Activated gamma-delta T cell (primary cell): Measurements from ENCODE around the gene STK4.

Experiments used
- DNase-seq: peaks from one replicate; lab custom pipeline; 2025; lab: John Stamatoyannopoulos, UW

STK4 gene

DNA sequence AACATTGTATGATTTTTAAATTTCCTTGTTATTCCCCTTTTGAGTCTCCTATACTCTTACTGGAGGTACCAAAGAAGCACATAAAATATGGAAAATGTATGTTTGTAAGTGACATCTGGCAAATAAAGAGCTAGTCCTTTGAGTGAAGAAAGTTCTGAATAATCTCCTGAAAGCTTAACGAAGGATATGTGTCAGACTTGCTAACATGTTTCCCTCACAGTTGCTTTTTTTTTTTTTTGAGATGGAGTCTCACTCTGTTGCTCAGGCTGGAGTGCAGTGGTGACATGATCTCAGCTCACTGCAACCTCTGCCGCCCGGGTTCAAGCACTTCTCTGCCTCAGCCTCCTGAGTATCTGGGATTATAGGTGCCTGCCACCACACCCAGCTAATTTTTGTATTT lies 63.6 kb downstream of the STK4 start:
- no peak for DNase-seq

DNA sequence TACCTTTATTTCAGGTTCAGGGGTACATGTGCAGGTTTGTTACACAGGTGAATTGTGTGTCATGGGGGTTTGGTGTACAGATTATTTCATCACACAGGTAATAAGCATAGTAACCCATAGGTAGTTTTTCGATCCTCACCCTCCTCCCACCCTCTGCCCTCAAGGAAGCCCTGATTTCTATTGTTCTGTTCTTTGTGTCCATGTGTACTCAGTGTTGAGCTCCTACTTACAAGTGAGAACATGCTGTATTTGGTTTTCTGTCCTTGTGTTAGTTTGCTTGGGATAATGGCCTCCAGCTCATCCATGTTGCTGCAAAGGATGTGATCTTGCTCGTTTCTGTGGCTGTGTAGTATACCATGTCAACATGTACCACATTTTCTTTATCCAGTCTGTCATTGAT lies 66.0 kb downstream of the STK4 start:
- DNase-seq = no peak

DNA sequence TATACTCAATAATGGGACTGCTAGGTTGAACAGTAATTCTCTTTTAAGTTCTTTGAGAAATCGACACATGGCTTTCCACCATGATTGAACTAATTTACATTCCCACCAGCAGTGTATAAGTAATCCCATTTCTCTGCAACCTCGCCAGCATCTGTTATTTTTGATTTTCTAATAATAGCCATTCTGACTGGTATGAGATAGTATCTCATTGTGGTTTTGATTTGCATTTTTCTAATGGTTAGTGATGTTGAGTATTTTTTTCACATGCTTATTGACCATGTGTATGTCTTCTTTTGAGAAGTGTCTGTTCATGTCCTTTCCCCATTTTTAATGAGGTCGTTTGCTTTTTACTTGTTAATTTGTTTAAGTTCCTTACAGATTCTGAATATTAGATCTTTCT lies 66.5 kb downstream of the STK4 start:
- DNase-seq = no peak

DNA sequence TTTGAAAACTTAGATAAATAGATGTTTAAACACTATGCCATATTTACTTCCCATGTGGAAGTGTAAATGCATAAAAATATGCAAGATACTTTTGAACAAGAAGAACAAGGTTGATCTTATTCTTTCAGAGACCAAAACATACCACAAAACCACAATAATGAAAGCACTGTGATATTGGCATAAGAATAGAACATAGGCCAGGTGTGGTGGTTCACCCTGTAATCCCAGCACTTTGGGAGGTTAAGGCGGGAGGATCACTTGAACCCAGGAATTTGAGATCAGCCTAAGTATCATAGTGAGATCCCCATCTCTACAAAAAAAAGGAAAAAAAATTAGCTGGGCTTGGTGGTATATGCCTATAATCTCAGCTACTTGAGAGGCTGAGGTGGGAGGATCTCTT lies 68.1 kb downstream of the STK4 start:
- no peak for DNase-seq

DNA sequence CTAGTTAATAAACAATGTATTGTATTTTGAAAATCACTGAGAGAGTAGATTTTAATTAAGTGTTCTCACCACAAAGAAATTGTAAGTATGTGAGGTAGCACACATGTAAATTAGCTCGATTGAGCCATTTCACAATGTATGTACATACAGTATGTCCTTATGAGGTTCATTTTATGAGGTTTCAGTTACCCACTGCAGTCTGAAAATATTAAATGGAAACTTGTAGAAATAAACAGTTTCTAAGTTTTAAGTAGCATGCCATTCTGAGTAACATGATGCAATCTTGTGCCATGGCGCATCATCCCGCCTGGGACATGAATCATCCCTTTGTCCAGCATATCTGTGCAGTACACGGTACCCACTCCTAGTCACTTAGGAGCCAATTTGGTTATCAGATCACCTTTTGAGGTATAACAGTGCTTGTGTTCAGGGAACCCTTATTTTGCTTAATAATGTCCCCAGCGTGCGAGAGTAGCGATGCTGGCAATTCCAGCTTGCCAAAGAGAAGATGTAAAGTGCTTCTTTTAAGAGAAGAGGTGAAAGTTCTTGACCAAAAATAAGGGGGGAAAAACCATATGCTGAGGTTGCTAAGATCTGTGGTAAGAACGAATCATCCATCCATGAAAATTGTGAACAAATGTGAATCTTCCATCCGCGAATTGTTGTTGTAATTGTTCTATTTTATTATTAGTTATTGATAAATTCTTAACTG lies 69.9 kb downstream of the STK4 start:
- no peak for DNase-seq

DNA sequence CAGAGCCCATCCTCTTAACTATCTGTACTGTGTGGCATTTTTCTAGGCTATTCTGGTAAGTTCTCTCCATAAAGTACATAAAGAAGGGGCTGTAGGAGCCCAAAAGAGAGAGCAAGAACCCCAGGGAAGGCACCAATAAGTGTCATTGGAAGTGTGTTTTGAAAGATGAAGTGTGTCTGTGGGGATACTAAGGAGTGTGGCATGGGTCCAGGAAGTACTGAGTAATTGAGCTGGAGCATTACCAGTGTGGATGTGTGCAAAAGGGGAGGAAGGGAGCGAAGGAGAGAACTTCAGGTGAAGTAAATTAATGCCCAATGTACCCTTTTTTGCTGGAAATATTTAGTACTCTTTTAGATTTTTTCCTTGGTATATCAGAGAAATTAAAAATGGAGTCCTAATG lies 70.7 kb downstream of the STK4 start:
- DNase-seq = no peak

DNA sequence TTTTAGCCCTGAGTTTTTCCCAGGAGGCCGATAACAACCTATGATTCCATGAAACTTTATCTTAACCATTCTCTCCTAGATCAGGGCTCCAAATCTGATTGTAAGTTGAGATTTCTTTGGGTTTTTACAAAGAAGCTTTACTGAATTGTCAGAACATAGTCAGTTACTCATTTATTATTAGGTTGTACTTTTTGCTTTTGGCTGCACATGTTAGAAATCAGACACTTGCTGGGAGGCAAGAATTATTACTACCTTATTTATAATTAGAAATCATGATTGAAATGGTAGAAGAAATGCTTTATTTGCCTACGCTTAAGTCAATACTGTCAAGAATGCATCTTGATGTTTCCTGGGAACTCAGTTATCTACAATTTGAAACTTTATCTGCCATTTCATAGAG lies 71.3 kb downstream of the STK4 start:
- no peak for DNase-seq

DNA sequence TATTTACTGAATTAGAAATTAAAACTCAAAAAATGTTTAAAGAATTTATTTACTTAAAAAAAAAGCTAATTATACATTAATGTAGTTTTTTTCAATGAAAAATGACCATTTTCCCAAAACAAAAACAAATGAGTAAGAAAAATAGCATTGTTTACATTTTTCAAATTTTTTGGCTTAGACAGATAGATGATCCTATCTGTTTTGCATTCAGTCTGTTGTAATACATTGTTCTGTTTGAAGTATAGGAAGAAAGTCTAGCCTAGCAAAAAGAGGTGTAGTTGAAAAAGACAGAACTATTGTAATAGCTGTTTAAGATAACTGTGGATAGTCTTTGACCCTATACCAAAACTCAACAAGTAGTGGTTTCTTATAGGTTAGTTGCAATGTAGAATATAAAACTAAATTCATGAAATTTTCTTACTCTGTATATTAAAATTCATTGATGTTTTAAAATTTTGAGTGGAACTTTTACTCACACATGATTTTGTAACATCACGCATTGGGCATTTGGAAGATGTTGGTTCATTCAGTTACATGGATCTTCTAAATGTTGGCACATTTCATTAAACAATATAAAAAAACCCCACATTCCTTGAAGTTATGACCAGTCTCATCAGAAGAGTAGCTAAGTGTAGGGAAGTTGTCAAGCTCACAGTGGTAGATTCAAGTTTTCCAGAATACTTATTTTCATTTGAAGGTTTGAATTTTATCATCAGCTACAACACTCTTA lies 72.6 kb downstream of the STK4 start:
- no peak for DNase-seq

DNA sequence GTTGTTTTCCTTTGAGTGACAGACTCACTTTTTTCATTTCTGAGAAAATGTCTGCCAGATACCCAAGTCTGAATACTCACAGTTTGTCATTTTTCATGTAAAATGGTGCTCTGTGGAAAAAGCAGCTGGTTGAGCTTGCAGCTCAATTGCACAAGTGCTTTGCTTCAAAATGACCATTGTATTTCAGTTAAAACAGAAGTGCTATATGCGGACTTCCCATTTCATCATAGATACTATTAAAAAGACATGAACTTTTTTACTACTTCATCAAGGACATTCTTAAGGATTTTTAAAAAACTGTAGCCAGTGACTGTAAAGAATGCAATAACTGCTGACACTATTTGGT lies 73.1 kb downstream of the STK4 start:
- no peak for DNase-seq

DNA sequence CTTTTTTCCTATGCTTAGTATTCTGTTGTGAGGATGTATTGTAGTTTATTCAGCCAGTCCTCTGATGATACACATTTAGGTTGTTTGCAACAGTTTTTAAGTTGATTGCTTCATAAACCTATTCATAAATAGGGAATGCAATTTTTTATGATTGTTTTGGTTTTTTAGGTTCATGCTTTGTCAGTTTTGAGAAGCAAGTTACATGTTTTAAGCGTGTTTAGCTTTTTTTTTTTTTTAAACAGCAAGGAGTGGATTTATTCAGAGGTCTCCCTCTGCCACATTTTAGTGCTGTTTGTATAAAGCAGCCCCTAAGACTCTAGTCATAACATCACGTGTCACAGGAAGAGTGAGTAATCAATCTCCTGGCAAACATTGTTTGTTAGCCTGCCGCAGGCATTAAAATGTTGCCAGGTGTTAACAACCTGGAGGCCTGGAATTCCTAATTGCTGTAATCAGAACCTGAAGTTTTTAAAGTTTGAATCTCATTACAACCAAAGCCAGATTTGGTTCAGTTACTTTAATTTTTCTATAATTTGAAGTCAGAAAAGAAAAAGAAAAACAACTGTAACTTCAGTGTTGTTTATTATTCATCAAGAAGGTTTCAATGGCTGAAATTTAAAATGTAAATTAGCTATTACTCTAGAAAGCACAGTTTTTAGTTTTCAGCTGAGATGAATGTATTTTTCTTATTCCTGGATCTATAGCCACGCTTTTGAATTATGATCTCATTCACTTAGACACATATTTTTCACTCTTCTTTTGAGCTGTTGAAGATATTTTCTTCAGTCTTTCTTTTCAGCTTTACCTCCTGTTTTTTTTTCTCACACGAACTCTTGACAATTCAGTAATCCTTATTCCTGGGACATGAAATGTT lies 75.4 kb downstream of the STK4 start:
- no peak for DNase-seq

DNA sequence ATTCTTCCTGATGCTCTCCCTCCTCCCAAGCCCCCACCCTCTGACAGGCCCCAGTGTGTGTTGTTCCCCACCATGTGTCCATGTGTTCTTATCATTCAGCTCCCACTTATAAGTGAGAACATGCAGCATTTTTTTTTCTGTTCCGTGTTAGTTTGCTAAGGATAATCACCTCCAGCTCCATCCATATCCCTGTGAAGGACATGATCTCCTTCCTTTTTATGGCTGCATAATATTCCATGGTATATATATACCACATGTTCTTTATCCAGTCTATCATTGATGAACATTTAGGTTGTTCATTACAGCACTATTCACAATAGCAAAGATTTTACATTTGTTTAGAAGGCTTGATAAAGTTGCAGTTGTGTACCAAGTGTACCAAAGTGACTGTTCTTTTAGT lies 76.7 kb downstream of the STK4 start:
- DNase-seq = no peak

DNA sequence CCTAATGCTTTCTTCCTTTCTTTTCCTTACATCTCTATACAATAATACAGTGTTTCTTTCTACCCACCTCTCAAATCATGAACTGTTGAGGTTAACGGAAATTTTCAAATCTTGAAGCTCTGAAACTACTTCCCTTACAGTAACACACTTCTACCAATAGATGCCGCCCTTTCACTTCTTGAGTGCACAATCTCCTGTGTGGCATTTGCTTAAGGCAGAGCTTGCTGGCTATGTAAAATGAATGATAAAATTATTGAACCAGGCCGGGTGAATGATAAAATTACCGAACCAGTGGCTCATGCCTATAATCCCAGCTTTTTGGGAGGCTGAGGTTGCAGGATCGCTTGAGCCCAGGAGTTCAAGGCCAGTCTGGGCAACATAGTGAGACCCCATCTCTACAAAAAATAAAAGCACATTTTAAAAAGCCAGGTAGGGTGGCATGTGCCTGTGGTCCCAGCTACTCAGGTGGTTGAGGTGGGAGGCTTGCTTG lies 77.8 kb downstream of the STK4 start:
- DNase-seq = no peak

DNA sequence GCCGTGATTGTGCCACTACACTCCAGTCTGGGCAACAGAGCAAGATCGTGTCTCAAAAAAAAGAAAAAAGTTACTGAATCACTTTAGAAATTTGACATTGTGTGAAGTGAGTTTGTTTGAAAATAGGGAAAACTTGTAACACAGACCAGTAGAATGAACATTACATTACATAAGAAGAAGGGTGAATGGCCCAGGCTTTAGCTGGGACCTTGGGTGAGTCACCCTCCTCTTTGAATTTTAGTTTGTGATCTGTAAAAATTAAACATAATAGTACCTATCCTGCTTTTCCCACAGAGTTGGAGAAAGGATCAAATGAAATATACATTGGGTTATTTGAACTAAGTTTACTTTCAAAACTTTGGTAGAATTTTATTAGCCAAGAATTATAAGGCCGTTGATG lies 78.3 kb downstream of the STK4 start:
- no peak for DNase-seq

DNA sequence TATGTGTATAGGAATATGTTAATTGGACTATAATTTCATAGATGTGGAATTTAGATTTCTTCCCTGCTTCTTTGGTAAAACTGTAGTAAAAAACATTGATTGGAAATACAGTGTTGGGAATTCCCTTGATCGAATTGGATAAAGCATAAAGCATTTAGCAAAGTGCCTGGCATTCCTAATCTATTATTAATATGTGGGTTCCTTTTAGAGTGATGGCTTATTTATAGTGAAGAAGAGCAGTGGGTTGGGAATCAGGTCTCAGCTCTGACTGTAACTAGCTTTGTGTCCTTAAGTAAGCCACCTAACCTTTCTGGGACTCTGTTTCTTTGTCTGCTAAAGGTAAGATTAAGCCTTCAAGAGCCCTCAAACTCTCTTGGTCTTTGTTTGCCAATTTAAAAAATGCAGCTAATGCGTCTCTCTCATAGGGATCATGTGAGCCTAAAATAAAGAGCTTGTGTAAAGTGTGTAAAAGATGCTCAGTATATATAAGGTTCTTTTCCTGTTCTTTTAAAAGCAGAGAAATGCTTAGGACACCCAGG lies 81.3 kb downstream of the STK4 start:
- no peak for DNase-seq

DNA sequence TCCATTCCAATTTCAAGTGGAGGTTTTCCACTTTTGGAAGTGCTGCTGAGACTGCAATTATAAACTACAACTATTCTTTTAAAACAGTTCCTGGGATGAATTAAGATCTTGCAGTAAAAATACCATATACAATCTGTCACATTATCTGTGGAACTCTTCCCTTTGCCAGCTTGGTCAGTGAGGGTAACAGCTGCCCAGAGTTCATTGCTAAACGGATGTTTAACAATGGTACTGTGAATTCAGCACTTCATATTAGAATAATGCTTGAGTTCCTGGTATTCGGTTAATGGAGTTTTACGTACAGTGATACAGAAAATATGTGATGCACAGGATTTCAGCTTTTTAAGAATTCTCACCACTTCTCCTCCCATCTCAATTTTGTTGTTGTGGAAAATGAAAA lies 83.1 kb downstream of the STK4 start:
- DNase-seq = no peak

DNA sequence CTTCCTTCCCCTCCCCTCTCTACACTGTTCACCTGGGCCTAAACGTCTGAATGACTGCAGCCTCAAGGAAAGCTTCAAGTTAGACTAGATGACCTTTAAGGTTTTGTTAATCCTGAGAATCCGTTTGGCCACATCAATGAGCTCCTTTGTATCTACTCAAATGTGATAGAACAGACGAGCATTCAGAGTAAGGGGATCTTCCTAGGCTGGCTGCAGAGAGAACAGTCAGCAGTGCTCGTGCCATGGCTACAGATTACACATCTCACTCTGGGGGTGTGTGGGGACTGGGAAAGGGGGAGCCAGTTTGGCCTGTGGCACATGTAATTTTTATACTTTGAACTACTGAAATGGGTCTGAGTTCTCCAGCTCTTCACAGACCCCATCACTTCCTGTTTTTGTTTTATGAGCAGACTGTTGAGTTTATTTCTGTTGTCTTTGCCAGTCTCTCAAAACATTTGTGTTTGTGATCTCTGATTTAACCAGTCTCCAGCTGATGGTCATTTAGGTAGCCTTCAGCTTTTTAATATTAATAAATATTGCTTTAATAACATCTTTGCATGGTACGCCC lies 83.7 kb downstream of the STK4 start:
- DNase-seq = no peak

DNA sequence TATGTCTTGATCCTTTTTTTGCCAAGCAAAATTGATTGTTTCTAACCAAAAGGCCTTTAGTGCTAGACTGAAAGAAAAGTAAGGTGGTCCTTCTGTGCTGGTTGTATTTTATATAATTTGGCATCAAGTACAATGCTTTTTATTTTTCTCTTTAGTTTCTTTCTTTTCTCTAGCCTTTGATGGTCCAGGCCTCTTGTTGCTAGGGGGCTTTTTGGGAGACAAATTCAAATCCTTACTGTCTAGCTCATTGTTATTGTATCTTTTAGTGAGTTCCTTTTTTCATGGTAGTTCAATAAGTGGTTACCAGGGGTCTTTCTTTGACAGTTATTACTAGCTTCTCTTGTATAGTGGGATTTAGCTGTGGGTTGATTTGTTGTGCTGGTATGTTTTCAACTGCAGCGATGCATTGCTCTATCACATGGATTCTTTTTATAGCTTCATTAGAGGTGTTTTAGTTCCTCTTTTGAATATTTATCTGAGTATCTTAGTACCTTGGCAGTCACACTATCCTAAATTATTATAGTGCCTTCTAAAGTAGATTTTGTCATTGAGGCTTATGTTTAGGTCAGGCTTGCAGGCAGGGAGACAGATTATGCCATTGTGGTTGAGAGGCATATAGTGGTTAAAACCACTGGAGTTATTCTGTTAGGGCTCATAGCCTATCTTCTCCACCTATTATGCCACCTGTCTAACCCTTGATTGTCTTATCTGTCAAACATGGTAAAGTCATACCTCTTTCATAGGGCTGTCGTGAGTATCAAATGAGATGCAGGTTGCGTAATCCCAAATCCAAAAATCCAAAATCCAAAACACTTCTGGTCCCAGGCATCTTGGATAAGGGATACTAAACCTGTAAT lies 85.1 kb downstream of the STK4 start:
- DNase-seq = no peak

DNA sequence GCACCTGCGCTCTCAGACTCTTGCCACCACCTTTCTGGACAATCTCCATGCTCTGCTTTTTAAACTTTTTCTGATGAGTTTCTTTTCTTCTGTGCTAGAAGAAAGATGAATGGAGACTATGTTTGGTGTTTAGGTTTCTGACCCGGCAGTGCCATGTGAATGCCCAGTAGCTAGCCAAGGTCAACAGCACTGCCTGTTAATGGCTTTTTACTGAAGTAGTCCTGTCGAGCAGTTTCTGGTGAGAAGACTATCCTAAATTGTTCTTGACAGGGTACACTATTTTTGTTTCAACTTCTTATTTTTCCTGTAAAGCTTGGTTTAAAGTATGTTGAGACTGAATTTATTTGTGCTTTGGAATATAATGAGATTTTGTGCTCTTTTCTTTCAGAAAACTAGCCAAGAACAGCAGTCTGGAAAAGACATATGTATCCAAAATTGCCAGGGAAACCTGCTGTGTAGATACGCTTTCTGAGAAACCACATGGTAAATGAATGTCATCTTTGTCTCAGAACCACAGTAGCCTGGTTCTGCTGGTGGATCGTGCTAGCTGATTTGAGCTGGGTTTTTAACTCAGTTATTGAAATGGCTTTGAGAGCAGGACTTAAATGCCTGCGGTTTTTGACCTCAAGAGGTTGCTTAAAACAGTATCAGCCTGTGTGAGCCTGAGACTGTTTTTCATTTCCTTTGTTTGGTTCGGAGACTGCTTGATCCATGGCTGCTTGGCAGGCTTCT lies 86.6 kb downstream of the STK4 start:
- no peak for DNase-seq

DNA sequence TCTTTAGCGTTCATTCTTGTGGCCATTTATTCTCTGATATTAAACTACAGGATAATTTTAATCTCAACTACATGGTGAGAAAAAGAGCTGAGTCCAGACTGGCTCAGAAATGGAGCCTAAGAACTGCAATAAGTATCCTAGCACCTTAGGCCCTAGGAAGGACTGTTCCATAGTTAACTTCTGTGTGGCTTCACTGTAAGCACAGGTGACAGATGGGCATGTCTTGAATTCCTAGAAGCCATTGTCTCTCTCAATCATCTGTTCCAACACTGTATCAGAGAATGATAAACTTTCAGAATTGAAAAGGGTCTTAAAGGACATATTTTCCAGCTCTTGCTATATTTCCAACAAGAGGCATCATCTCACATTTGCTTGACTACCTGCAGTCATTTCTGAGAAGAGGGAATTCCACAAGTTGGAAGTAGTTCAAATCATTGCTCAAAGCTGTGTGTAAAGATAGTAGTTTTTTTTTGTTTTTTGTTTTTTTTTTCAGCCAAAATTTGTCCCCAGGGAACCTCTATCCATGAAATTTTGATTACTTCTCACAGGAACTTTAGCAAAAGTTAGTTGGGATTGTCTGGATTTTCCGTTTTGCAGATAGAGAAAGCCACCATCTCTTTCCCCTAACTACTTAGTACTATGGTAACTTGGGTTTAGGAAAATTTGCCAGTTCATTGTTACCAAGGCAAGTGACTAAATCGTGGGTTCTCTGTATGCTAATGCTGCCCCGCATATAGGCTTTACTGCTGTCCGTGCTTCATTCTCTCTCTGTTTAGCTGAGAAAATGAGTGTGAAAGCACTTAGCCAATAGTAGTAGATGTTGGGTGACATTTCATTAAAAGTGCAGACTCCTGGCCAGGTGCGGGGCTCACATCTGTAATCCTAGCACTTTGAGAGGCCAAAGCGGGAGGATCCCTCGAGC lies 87.4 kb downstream of the STK4 start:
- no peak for DNase-seq
